ENCODE measurements around the gene LY6G6C.

The LY6G6C gene

GRCh38 chr6:31721351-31722020, at the start of gene LY6G6C:
Gene LY6G6C, minus strand, starts transcription at chr6:31721746. Its CDS starts 67 bp downstream, at chr6:31721679.
- in situ Hi-C loops (cut with HindIII; ENCODE audit: low sequenced_read_pairs), result no loop called here

GRCh38 chr6:31770860-31771259, 49.3 kb upstream of the LY6G6C start:
- in situ Hi-C loops (cut with HindIII; ENCODE audit: low sequenced_read_pairs), result loop anchor here (5.0 kb wide), 1 partner anchor 36 kb away; the partner anchor contains the start of gene LSM2

GRCh38 chr6:31769684-31770371, 48.3 kb upstream of the LY6G6C start:
- in situ Hi-C loops (cut with HindIII; ENCODE audit: low sequenced_read_pairs), result loop anchor here (5.0 kb wide), 1 partner anchor 37 kb away; the partner anchor contains the start of gene LSM2

GRCh38 chr6:31768363-31769257, 47.1 kb upstream of the LY6G6C start:
- in situ Hi-C loops (cut with HindIII; ENCODE audit: low sequenced_read_pairs), result no loop called here

- in situ Hi-C loops (cut with HindIII; ENCODE audit: low sequenced_read_pairs), result no loop called here
Observed at GRCh38 chr6:31767096-31767645, 45.6 kb upstream of the LY6G6C start.

- in situ Hi-C loops (cut with HindIII; ENCODE audit: low sequenced_read_pairs), result no loop called here
Observed at GRCh38 chr6:31765910-31766794, 44.6 kb upstream of the LY6G6C start.

GRCh38 chr6:31765559-31765909, 44.0 kb upstream of the LY6G6C start:
- in situ Hi-C loops (cut with HindIII; ENCODE audit: low sequenced_read_pairs), result no loop called here

GRCh38 chr6:31764198-31764597, 42.7 kb upstream of the LY6G6C start:
- in situ Hi-C loops (cut with HindIII; ENCODE audit: low sequenced_read_pairs), result no loop called here

GRCh38 chr6:31763619-31763940, 42.0 kb upstream of the LY6G6C start:
- in situ Hi-C loops (cut with HindIII; ENCODE audit: low sequenced_read_pairs), result no loop called here

GRCh38 chr6:31762878-31763618, 41.5 kb upstream of the LY6G6C start:
- in situ Hi-C loops (cut with HindIII; ENCODE audit: low sequenced_read_pairs), result no loop called here

GRCh38 chr6:31762356-31762755, 40.8 kb upstream of the LY6G6C start, which contains the start of gene SAPCD1:
Gene SAPCD1, plus strand, starts transcription at chr6:31762656. Its CDS starts 399 bp downstream, at chr6:31763055.
- in situ Hi-C loops (cut with HindIII; ENCODE audit: low sequenced_read_pairs), result no loop called here

GRCh38 chr6:31761343-31761742, 39.8 kb upstream of the LY6G6C start:
- in situ Hi-C loops (cut with HindIII; ENCODE audit: low sequenced_read_pairs), result no loop called here

- in situ Hi-C loops (cut with HindIII; ENCODE audit: low sequenced_read_pairs), result no loop called here
Observed at GRCh38 chr6:31760790-31761189, 39.2 kb upstream of the LY6G6C start.

GRCh38 chr6:31758281-31758680, 36.7 kb upstream of the LY6G6C start:
- in situ Hi-C loops (cut with HindIII; ENCODE audit: low sequenced_read_pairs), result no loop called here

- in situ Hi-C loops (cut with HindIII; ENCODE audit: low sequenced_read_pairs), result no loop called here
Observed at GRCh38 chr6:31752739-31753319, 31.3 kb upstream of the LY6G6C start.

GRCh38 chr6:31750411-31751022, 29.0 kb upstream of the LY6G6C start:
- in situ Hi-C loops (cut with HindIII; ENCODE audit: low sequenced_read_pairs), result no loop called here

- in situ Hi-C loops (cut with HindIII; ENCODE audit: low sequenced_read_pairs), result no loop called here
Observed at GRCh38 chr6:31749301-31750036, 27.9 kb upstream of the LY6G6C start.

- in situ Hi-C loops (cut with HindIII; ENCODE audit: low sequenced_read_pairs), result loop anchor here (5.0 kb wide), 2 partner anchors 38 to 93 kb away; no protein-coding TSS in a partner anchor
Observed at GRCh38 chr6:31744422-31744821, 22.9 kb upstream of the LY6G6C start.
